ENCODE results near the gene RAB3D.

RAB3D gene, protein sequence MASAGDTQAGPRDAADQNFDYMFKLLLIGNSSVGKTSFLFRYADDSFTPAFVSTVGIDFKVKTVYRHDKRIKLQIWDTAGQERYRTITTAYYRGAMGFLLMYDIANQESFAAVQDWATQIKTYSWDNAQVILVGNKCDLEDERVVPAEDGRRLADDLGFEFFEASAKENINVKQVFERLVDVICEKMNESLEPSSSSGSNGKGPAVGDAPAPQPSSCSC

DNA sequence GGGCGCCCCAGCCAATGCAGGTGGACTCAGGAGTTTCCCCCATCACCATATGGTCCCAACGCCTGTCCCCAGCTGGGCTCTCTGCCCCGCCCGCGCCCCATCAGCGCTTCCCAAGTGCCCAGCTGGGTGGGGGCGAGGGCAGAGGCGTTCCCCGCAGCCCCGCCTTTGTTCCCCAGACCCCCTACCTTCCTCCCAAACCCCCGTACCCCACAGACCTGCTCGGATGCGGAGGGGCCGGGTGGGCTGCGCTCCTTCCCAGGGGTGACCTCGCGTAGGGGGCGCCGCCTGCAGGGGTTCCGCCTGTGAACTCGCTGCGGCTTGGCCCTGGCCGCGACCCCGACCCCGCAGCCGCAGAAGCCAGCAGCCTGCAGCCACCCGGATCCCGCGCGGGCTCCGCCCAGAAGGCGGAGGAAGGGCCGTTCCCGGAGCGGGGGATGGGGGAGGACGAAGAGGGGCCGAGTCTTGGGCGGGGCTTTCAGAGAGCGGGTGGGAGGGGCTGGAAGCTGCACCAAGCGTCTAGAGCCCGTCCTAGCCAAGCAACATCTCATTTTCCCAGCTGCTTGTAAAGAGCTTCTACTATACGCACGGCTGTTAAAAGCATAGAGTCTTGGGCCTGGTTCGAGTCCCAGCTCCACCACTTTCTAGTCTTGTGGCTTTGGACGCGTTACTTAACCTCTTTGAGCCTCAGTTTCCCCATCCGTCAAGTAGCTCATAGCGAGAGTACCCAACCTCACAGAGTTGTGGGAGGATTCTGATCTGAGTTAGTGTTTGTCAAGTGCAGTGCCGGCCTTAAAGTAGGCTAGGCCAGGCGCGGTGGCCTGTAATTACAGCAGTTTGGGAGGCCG lies at the start of gene RAB3D:
RAB3D (minus strand) TSS at position 404 of the 845 bp plus-strand sequence. CDS start 2,258 bp downstream, outside the sequence.
- H3K27ac ChIP-seq, result peak within 1 kb of the TSS; percentile 86
- TF ChIP-seq, protein P1, sequence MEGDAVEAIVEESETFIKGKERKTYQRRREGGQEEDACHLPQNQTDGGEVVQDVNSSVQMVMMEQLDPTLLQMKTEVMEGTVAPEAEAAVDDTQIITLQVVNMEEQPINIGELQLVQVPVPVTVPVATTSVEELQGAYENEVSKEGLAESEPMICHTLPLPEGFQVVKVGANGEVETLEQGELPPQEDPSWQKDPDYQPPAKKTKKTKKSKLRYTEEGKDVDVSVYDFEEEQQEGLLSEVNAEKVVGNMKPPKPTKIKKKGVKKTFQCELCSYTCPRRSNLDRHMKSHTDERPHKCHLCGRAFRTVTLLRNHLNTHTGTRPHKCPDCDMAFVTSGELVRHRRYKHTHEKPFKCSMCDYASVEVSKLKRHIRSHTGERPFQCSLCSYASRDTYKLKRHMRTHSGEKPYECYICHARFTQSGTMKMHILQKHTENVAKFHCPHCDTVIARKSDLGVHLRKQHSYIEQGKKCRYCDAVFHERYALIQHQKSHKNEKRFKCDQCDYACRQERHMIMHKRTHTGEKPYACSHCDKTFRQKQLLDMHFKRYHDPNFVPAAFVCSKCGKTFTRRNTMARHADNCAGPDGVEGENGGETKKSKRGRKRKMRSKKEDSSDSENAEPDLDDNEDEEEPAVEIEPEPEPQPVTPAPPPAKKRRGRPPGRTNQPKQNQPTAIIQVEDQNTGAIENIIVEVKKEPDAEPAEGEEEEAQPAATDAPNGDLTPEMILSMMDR (IDR thresholded peaks at IDR 0.05), result no peak
- TF ChIP-seq ZFX (IDR thresholded peaks at IDR 0.05; ENCODE audit: borderline replicate concordance), result no peak

DNA sequence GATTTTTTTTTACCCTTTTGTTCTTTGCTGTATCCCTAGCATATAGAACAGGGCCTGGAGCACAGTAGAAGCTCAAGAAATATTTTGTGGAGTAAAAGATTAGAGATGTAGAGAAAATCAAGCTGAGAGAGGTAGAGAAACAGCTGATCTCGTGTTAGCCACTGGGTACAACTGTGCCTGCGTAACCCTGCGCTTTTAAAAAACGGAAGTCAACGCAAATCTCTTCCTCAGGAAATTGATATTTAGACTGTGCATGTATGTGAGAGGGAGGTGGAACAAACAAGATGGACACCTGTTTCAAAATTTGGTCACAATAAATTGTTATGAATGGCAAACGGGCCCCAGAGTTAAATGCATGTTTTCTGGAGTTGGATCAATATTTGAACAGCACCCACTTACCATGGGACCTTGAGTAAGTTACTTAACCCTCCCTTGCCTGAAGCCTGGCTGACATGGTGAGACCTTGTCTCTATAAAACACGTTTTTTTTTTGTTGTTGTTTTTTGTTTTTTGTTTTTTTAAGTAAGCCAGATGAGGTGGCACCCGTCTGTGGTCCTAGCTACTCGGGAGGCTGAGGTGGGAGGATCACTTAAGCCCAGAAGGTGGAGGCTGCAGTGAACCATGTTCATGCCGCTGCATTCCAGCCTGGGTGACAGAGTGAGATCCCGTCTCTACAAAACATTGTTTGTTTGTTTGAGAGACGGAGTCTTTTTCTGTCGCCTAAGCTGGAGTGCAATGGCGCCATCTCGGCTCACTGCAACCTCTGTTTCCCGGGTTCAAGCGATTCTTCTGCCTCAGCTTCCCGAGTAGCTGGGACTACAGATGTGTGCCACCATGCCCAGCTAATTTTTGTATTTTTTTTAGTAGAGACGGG lies 47.9 kb upstream of the RAB3D start:
- TF ChIP-seq, protein P1 (IDR thresholded peaks at IDR 0.05), result no peak
- TF ChIP-seq ZFX (IDR thresholded peaks at IDR 0.05; ENCODE audit: borderline replicate concordance), result no peak
- no peak overlapping the region for H3K27ac ChIP-seq

DNA sequence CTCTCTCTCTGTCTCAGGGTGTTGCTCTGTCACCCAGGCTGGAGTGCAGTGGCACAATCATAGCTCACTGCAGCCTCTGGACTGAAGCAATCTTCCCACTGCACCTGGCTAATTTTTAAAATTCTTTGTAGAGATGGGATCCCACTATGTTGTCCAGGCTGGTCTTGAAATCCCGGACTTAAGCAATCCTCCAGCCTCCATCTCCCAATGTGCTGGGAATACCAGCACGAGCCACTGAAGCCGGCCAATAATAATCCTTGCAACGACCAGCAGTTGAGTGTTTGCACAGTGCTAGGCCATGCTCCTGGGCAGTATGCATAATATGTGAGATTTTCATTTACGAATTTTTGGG lies 45.3 kb upstream of the RAB3D start:
- H3K27ac ChIP-seq, result peak overlapping the region; percentile 98
- TF ChIP-seq ZFX (IDR thresholded peaks at IDR 0.05; ENCODE audit: borderline replicate concordance), result no peak
- TF ChIP-seq, protein P1 (IDR thresholded peaks at IDR 0.05), result no peak

DNA sequence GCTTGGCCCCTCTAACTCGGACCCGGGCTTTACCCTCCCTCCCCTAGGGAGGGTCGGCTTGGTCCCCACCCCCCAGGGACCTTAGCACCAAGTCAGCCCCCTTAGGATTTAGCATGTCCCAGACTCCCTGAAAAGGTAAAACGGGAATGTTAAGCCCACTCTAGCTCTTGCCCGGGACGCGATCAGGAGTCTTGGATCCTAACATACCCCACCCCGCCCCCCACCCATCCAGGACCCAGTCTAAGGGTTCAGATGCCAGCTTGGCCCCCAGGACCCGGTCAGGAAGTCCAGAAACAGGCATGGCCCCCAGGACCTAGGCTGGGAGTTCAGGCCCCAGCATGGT lies 44.2 kb upstream of the RAB3D start:
- H3K27ac ChIP-seq, result peak overlapping the region; percentile 98
- TF ChIP-seq, protein P1 (IDR thresholded peaks at IDR 0.05), result no peak
- TF ChIP-seq ZFX (IDR thresholded peaks at IDR 0.05; ENCODE audit: borderline replicate concordance), result no peak

DNA sequence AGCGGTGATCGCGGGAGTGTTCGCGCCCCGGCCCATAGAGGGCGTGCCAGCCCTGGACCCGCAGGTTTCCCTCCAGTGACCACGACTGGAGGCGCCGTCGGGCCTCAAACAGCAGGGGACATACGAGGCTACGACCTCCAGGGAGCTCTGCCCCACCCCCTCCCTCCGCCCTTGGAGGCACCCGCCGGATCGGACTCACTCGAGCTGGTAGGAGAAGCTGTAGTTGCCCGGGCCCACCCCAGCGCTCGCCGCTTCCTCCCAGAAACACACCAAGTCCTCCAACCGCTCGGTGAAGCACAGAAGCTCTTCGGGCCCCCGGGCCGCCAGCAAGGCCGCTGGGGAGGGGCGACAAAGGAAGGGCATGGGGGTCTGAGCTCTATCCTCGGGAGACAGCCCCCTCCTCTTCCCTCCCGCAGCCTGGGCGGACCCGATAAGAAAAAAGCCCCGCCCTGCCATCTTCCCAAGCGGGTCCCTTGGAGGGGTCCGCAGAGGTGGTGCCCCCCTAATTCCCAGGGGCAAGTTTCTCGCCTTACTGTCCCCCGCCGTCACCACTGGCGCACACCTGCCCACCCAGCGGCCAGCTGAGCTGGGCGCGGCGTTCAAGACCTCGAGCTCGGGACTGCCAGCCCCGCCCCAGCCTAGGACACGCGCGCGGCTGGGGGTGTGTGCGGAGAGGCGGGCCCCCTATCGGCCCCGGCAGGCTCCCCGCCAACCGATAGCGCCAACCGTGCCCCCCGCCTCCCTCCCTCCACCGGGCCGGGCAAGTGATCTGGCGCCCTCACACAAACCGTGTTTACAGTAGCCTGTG lies 43.6 kb upstream of the RAB3D start:
- TF ChIP-seq, protein P1 (IDR thresholded peaks at IDR 0.05), result peak; percentile 83
- TF ChIP-seq ZFX (IDR thresholded peaks at IDR 0.05; ENCODE audit: borderline replicate concordance), result no peak
- peak overlapping the region; percentile 98 for H3K27ac ChIP-seq

DNA sequence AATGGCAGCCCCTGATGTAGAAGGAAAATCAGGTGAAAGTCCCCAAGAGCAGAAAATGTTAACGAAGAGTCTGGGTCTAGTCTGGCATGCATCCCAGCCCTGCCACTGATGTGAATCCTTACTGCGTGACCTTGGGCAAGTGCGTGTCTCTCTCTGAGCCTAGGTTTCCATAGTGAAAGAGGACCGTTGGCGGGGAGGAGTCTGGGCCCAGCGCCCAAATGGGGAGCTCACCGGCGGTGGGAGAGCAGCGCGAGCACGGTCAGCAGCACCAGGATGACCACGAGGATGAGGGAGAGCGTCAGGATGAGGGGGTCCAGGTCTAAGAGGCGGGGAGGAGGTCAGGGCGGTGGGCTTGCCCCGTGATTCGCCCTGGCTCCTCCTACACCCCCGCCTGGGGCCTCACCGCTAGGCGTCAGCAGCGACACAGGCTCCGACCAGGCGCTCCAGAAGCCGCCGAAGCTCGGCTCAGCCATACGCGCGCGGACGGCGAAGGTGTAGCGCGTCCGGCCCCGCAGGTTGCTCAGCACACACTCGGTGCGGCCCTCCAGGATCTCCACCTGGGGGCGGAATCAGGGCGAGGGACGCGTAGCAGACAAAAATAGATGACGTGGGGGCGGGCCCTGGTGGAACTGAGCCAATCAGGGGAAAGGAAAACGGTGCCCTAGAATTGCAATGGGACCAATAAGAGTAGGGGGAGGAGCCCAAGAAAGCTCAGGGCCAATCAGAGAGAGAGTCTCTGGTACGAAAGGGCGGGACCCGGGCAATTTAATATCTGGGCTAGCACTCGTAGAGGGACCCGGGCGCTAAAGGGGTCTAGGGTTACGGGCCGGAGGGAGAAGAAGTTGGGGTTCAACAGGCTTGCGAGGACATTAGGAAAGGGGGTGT lies 41.4 kb upstream of the RAB3D start:
- TF ChIP-seq, protein P1 (IDR thresholded peaks at IDR 0.05), result peak; percentile 88
- TF ChIP-seq ZFX (IDR thresholded peaks at IDR 0.05; ENCODE audit: borderline replicate concordance), result no peak
- H3K27ac ChIP-seq, result peak overlapping the region; percentile 98
